Ovary (tissue), 3 donors: ENCODE results near the gene FGF12.

Experiments
- CTCF ChIP-seq, 3 donors: fragments of 450-650 bp in 2 of 3; fragments of 200-600 bp in 1 of 3; IDR thresholded peaks; one replicate each; pipeline versions ENCODE4 v1.5.1 to v1.8.0; 2016 to 2022; ENCODE audit warnings: antibody characterized with exemption in 3 of 3, mild to moderate bottlenecking in 1 of 3
- POLR2A ChIP-seq: fragments of 450-650 bp; IDR thresholded peaks from one replicate; pipeline ENCODE4 v1.6.1; 2017; ENCODE audit warnings: antibody characterized with exemption, mild to moderate bottlenecking, moderate library complexity
- donor health status: DM: no; HTN: no; CAD: no.

GRCh38 chr3:192303235-192303634, 424.1 kb downstream of the FGF12 start:
- TF ChIP-seq CTCF (IDR thresholded peaks at IDR 0.05) (no peak), POLR2A (no peak)
